ENCODE results near the gene PC. TPM values are rescaled to one million over a fixed set of nuclear protein-coding genes. Genes with fewer than 3 reads are reported as not detected.
A peak's percentile ranks its signal among the peaks of the same experiment; 100 is the strongest.

PC gene
- total RNA-seq, 1 donor from 2014 or later, result 13.5 TPM

GRCh38 chr11:66981976-66982578 is 23.9 kb upstream of the PC start:
- no peak overlapping the region for H3K4me3 ChIP-seq
- H3K36me3 ChIP-seq, result no peaks in the 10 kb centered on the region
- no peaks in the 10 kb centered on the region for H3K27me3 ChIP-seq
- peak; percentile 43 to 91 for DNase-seq (ENCODE audit: low spot score in 2 of 2)
- no peak for TF ChIP-seq CTCF (IDR thresholded peaks at IDR 0.05)
- peak overlapping the region; percentile 15 to 29 for H3K27ac ChIP-seq
- peaks cover 6 to 20% of the 10 kb centered on the region in 2 donors for H3K4me1 ChIP-seq
- peaks cover 0 to 10% of the 10 kb centered on the region in 2 donors for H3K9me3 ChIP-seq
- intact Hi-C loops (cut with DNase I), result no loop called here

GRCh38 chr11:66979336-66979980 is 21.3 kb upstream of the PC start:
- Histone ChIP-seq H3K36me3 (no peaks in the 10 kb centered on the region), H3K27me3 (no peaks in the 10 kb centered on the region), H3K4me3 (no peak overlapping the region), H3K27ac (no peak overlapping the region), H3K9me3 (peaks cover 0 to 10% of the 10 kb centered on the region in 2 donors), H3K4me1 (peaks cover 0 to 10% of the 10 kb centered on the region in 2 donors)
- DNase-seq (ENCODE audit: low spot score in 2 of 2), result no peak
- intact Hi-C loops (cut with DNase I), result no loop called here
- TF ChIP-seq CTCF (IDR thresholded peaks at IDR 0.05), result no peak

DNA sequence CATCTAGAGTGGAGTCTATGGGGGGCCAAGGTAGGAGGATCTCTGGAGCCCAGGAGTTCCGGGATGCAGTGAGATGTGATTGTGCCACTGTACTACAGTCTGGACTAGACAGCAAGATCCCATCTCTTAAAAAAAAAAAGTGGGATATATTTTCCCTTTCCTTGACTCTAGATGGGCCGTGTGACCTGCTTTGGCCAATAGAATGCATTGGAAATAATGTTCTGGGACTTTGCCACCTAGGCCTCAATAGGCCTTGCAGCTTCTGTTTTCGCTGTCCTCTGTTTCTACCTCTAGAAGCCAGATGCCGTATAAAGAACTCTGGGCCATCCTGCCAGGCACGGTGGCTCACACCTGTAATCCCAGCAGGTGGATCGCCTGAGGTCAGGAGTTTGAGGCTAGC is 20.5 kb upstream of the PC start:
- Histone ChIP-seq H3K36me3 (no peaks in the 10 kb centered on the region), H3K9me3 (peaks cover 0 to 10% of the 10 kb centered on the region in 2 donors), H3K27ac (no peak overlapping the region), H3K4me1 (peaks cover 0 to 10% of the 10 kb centered on the region in 2 donors), H3K4me3 (no peak overlapping the region), H3K27me3 (no peaks in the 10 kb centered on the region)
- TF ChIP-seq CTCF (IDR thresholded peaks at IDR 0.05), result no peak
- intact Hi-C loops (cut with DNase I), result no loop called here
- DNase-seq (ENCODE audit: low spot score in 2 of 2), result no peak

GRCh38 chr11:66978229-66978628 is 20.0 kb upstream of the PC start:
- Histone ChIP-seq H3K36me3 (no peaks in the 10 kb centered on the region), H3K4me3 (no peak overlapping the region), H3K27ac (no peak overlapping the region), H3K9me3 (peaks cover 0 to 10% of the 10 kb centered on the region in 2 donors), H3K27me3 (no peaks in the 10 kb centered on the region), H3K4me1 (peaks cover 0 to 10% of the 10 kb centered on the region in 2 donors)
- TF ChIP-seq CTCF (IDR thresholded peaks at IDR 0.05), result no peak
- no peak for DNase-seq (ENCODE audit: low spot score in 2 of 2)
- intact Hi-C loops (cut with DNase I), result no loop called here

GRCh38 chr11:66976925-66977324 is 18.7 kb upstream of the PC start:
- TF ChIP-seq CTCF (IDR thresholded peaks at IDR 0.05), result no peak
- intact Hi-C loops (cut with DNase I), result no loop called here
- H3K9me3 ChIP-seq, result peaks cover 0 to 10% of the 10 kb centered on the region in 2 donors
- H3K4me3 ChIP-seq, result no peak overlapping the region
- no peaks in the 10 kb centered on the region for H3K27me3 ChIP-seq
- H3K27ac ChIP-seq, result no peak overlapping the region
- peaks cover 2 to 11% of the 10 kb centered on the region in 2 donors for H3K4me1 ChIP-seq
- no peak for DNase-seq (ENCODE audit: low spot score in 2 of 2)
- no peaks in the 10 kb centered on the region for H3K36me3 ChIP-seq

Data from ascending aorta (tissue), 2 donors.